CD14-positive monocyte (primary cell): ENCODE measurements around the gene TRPM2. TPM values are rescaled to one million over a fixed set of nuclear protein-coding genes. Genes with fewer than 3 reads are reported as not detected.

ENCODE experiments used
- DNase-seq, 3 donors: peaks; one replicate each; pipeline ENCODE4 v3.0.0-alpha.2; 2011 to 2022
- H2AFZ ChIP-seq: 2 replicates; pipeline ENCODE4 v1.6.0; 2012; ENCODE audit warnings: mild to moderate bottlenecking, low read depth, low read length, inconsistent platforms; ENCODE audit not compliant: insufficient read depth, poor library complexity, severe bottlenecking
- H3K27ac ChIP-seq, 2 donors: 1 replicate in 1 of 2; 2 replicates in 1 of 2; pipeline ENCODE4 v1.5.1; 2012 to 2013; ENCODE audit warnings: low read length in 2 of 2, control low read depth in 1 of 2, inconsistent platforms in 1 of 2, low read depth in 1 of 2, mild to moderate bottlenecking in 1 of 2
- H3K27me3 ChIP-seq, 2 donors: one replicate each; pipeline versions ENCODE4 v1.6.0 to v1.6.1; 2011 to 2013; ENCODE audit warnings: low read length in 2 of 2; ENCODE audit not compliant: control insufficient read depth in 2 of 2, insufficient read depth in 2 of 2
- H3K36me3 ChIP-seq, 2 donors: replicated peaks in 1 of 2; 1 replicate in 1 of 2; 2 replicates in 1 of 2; pipeline versions ENCODE4 v1.5.1 to v1.6.1; 2012 to 2013; ENCODE audit warnings: low read length in 2 of 2, control low read depth in 1 of 2, inconsistent platforms in 1 of 2, mild to moderate bottlenecking in 1 of 2; ENCODE audit not compliant: insufficient read depth in 2 of 2, control insufficient read depth in 1 of 2
- H3K4me1 ChIP-seq, 2 donors: 1 replicate in 1 of 2; 2 replicates in 1 of 2; pipeline versions ENCODE4 v1.5.1 to v1.6.1; 2012 to 2013; ENCODE audit warnings: low read length in 2 of 2, control low read depth in 1 of 2, inconsistent platforms in 1 of 2, mild to moderate bottlenecking in 1 of 2, moderate library complexity in 1 of 2; ENCODE audit not compliant: insufficient read depth in 2 of 2, control insufficient read depth in 1 of 2
- H3K4me2 ChIP-seq: replicated peaks from 2 replicates; pipeline ENCODE3; 2012; ENCODE audit warnings: low read length, moderate library complexity, mild to moderate bottlenecking; ENCODE audit not compliant: poor library complexity, severe bottlenecking; ENCODE audit errors: extremely low read depth
- H3K4me3 ChIP-seq, 3 experiments: fragments of 200-600 bp in 1 of 3; sonication (generic) in 1 of 3; replicated peaks in 1 of 3; 1 replicate in 2 of 3; 2 replicates in 1 of 3; pipeline ENCODE4 v1.5.1; 2011 to 2013; ENCODE audit warnings: low read length in 3 of 3, mild to moderate bottlenecking in 3 of 3, control low read depth in 2 of 3, low read depth in 2 of 3, inconsistent platforms in 1 of 3, moderate library complexity in 1 of 3
- H3K79me2 ChIP-seq: 2 replicates; pipeline ENCODE4 v1.6.0; 2012; ENCODE audit warnings: mild to moderate bottlenecking, control low read depth, inconsistent platforms, low read length, moderate library complexity; ENCODE audit not compliant: insufficient read depth
- H3K9ac ChIP-seq: 2 replicates; pipeline ENCODE4 v1.6.0; 2017; ENCODE audit warnings: low read length, mild to moderate bottlenecking; ENCODE audit not compliant: insufficient read depth, poor library complexity, severe bottlenecking
- H3K9me3 ChIP-seq, 2 donors: replicated peaks in 1 of 2; 1 replicate in 1 of 2; 2 replicates in 1 of 2; pipeline versions ENCODE4 v1.5.1 to v1.6.1; 2012 to 2013; ENCODE audit warnings: low read length in 2 of 2, control low read depth in 1 of 2; ENCODE audit not compliant: control insufficient read depth in 1 of 2, insufficient read depth in 1 of 2
- H4K20me1 ChIP-seq: 2 replicates; pipeline ENCODE4 v1.6.0; 2012; ENCODE audit warnings: mild to moderate bottlenecking, low read length, control low read depth, moderate library complexity; ENCODE audit not compliant: insufficient read depth
- H3K27ac Mint-ChIP-seq, 7 donors: one replicate each; pipeline ENCODE4 v1.8.0; 2020; ENCODE audit warnings: mild to moderate bottlenecking in 7 of 7, mixed read lengths in 7 of 7, moderate library complexity in 6 of 7, inconsistent platforms in 2 of 7
- H3K27me3 Mint-ChIP-seq, 3 donors: one replicate each; pipeline ENCODE4 v1.8.0; 2021 to 2022; ENCODE audit warnings: low read depth in 3 of 3, mild to moderate bottlenecking in 3 of 3, mixed read lengths in 3 of 3, moderate library complexity in 3 of 3, inconsistent platforms in 1 of 3
- H3K36me3 Mint-ChIP-seq, 2 donors: one replicate each; pipeline ENCODE4 v1.8.0; 2020; ENCODE audit warnings: mixed read lengths in 2 of 2, inconsistent platforms in 1 of 2, mild to moderate bottlenecking in 1 of 2
- H3K4me1 Mint-ChIP-seq: one replicate; pipeline ENCODE4 v1.8.0; 2020; ENCODE audit warnings: mild to moderate bottlenecking, mixed read lengths
- H3K4me3 Mint-ChIP-seq, 2 donors: one replicate each; pipeline ENCODE4 v1.8.0; 2020; ENCODE audit warnings: mild to moderate bottlenecking in 2 of 2, mixed read lengths in 2 of 2, moderate library complexity in 1 of 2
- H3K9me3 Mint-ChIP-seq, 7 donors: one replicate each; pipeline ENCODE4 v1.8.0; 2020 to 2022; ENCODE audit warnings: mixed read lengths in 7 of 7, mild to moderate bottlenecking in 6 of 7, moderate library complexity in 6 of 7, inconsistent platforms in 2 of 7
- WGBS: methylation state at CpG from one replicate; pipeline ENCODE4 v1.1.5; 2013; ENCODE audit warnings: missing lambda C conversion rate; ENCODE audit not compliant: insufficient coverage; 5-methylcytosine and 5-hydroxymethylcytosine counted together
- intact Hi-C, 2 donors: fragments of 100-400 bp; cut with micrococcal nuclease; formaldehyde crosslinking; loops; one replicate each; pipeline versions ENCODE4 v1.15.0 to v1.15.1; 2023
- polyA plus RNA-seq, 3 donors: library from polyadenylated mRNA; depleted of rRNA in 1 of 3; unstranded in 2 of 3; stranded (reverse) in 1 of 3; fragments of 300-500 nt in 2 of 3; fragments of >200 nt in 1 of 3; fragmentation: Illumina TruSeq in 2 of 3; gene quantifications; 1 replicate in 2 of 3; 2 replicates in 1 of 3; pipeline ENCODE4 v1.2.3, GENCODE V29; 2012 to 2021
- TF ChIP-seq, protein P1 (sequence below): fragments of 200-600 bp; IDR thresholded peaks from one replicate; pipeline ENCODE4 v1.8.0; 2022; ENCODE audit warnings: antibody characterized with exemption, mild to moderate bottlenecking

TRPM2 gene
- polyA plus RNA-seq, 3 donors, result 7.6 to 21.6 (median 12.2) TPM

GRCh38 chr21:44319407-44320065 is 33.9 kb upstream of the TRPM2 start:
- no peak overlapping the region for H3K27ac Mint-ChIP-seq
- no peaks in the 10 kb centered on the region for H3K9me3 ChIP-seq
- no peak overlapping the region for H3K27ac ChIP-seq
- H3K79me2 ChIP-seq, result no peaks in the 10 kb centered on the region
- no peaks in the 10 kb centered on the region for H3K27me3 Mint-ChIP-seq
- intact Hi-C loops, result no loop called here
- no peak overlapping the region for H3K9ac ChIP-seq
- H3K4me2 ChIP-seq, result no peak overlapping the region
- no peak overlapping the region for H3K4me3 ChIP-seq
- H4K20me1 ChIP-seq, result peaks cover 23% of the 10 kb centered on the region
- no peaks in the 10 kb centered on the region for H3K9me3 Mint-ChIP-seq
- DNase-seq, result no peak
- WGBS, result 97% methylated on average over 32 of the region's 35 CpGs
- no peak overlapping the region for H2AFZ ChIP-seq
- peaks cover 33 to 78% of the 10 kb centered on the region in 2 donors for H3K36me3 Mint-ChIP-seq
- H3K36me3 ChIP-seq, result peaks cover 93 to 95% of the 10 kb centered on the region in 2 donors
- H3K4me1 Mint-ChIP-seq, result no peaks in the 10 kb centered on the region
- H3K4me3 Mint-ChIP-seq, result no peak overlapping the region
- TF ChIP-seq, protein P1, sequence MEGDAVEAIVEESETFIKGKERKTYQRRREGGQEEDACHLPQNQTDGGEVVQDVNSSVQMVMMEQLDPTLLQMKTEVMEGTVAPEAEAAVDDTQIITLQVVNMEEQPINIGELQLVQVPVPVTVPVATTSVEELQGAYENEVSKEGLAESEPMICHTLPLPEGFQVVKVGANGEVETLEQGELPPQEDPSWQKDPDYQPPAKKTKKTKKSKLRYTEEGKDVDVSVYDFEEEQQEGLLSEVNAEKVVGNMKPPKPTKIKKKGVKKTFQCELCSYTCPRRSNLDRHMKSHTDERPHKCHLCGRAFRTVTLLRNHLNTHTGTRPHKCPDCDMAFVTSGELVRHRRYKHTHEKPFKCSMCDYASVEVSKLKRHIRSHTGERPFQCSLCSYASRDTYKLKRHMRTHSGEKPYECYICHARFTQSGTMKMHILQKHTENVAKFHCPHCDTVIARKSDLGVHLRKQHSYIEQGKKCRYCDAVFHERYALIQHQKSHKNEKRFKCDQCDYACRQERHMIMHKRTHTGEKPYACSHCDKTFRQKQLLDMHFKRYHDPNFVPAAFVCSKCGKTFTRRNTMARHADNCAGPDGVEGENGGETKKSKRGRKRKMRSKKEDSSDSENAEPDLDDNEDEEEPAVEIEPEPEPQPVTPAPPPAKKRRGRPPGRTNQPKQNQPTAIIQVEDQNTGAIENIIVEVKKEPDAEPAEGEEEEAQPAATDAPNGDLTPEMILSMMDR, result no peak
- no peaks in the 10 kb centered on the region for H3K27me3 ChIP-seq
- no peaks in the 10 kb centered on the region for H3K4me1 ChIP-seq

DNA sequence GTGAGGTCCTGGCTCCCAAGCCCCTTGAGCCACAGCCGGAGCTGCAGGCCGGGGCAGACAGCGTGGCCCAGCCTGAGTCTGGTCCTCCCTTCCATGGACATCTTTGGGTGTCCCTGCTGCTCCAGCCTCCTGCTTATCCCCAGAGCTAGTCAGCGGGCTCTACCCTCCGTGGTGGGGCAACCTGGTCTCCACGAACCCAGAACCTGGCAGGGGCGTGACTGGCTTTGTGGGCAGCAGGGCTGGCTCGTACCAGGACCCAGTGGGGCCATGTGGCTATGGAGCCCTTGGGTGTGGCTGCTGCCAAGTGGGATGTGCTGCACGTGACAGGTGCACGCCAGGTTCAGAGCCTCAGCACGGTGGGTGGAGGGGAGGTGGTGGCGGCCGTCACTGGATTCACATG is 32.6 kb upstream of the TRPM2 start:
- H3K4me1 Mint-ChIP-seq, result no peaks in the 10 kb centered on the region
- Histone ChIP-seq H3K4me3 (no peak overlapping the region), H3K4me1 (no peaks in the 10 kb centered on the region), H3K9me3 (no peaks in the 10 kb centered on the region), H2AFZ (no peak overlapping the region), H3K36me3 (peaks cover 92 to 95% of the 10 kb centered on the region in 2 donors), H3K27me3 (no peaks in the 10 kb centered on the region), H3K9ac (no peak overlapping the region), H3K4me2 (no peak overlapping the region), H3K79me2 (no peaks in the 10 kb centered on the region), H4K20me1 (peaks cover 13% of the 10 kb centered on the region), H3K27ac (no peak overlapping the region)
- no peaks in the 10 kb centered on the region for H3K27me3 Mint-ChIP-seq
- no peak for DNase-seq
- TF ChIP-seq, protein P1, result no peak
- no peak overlapping the region for H3K4me3 Mint-ChIP-seq
- H3K9me3 Mint-ChIP-seq, result no peaks in the 10 kb centered on the region
- WGBS, result 91% methylated on average over 7 of the region's 13 CpGs
- H3K27ac Mint-ChIP-seq, result peak overlapping the region in 1 of 7 donors; percentile 20
- intact Hi-C loops, result no loop called here
- H3K36me3 Mint-ChIP-seq, result peaks cover 37 to 86% of the 10 kb centered on the region in 2 donors
